MM.1S (cell line): ENCODE data around the gene CXorf58.

Experiments used
- DNase-seq: peaks from one replicate; pipeline ENCODE4 v3.0.0-alpha.2; 2015
- H2AFZ ChIP-seq: fragments of 300-600 bp; sonication (generic); 2 replicates; pipeline ENCODE4 v1.6.0; 2016; ENCODE audit warnings: antibody characterized with exemption, low read length
- H3F3A ChIP-seq: fragments of 300-600 bp; sonication (generic); 2 replicates; pipeline ENCODE4 v1.6.1; 2016; ENCODE audit warnings: mild to moderate bottlenecking, antibody characterized with exemption, low read length, moderate library complexity, mixed read lengths; ENCODE audit not compliant: insufficient read depth
- H3K27ac ChIP-seq: fragments of 300-600 bp; sonication (generic); 2 replicates; pipeline ENCODE4 v1.5.1; 2016; ENCODE audit warnings: mild to moderate bottlenecking, low read length
- H3K27me3 ChIP-seq: fragments of 300-600 bp; sonication (generic); replicated peaks from 2 replicates; pipeline ENCODE4 v1.6.0; 2016; ENCODE audit warnings: low read length; ENCODE audit not compliant: insufficient read depth
- H3K36me3 ChIP-seq: fragments of 300-600 bp; sonication (generic); replicated peaks from 2 replicates; pipeline ENCODE4 v1.6.1; 2016; ENCODE audit warnings: mild to moderate bottlenecking, low read length, mixed read lengths; ENCODE audit not compliant: insufficient read depth
- H3K4me1 ChIP-seq: fragments of 300-600 bp; sonication (generic); 2 replicates; pipeline ENCODE4 v1.6.1; 2016; ENCODE audit warnings: low read length, mixed read lengths
- H3K4me2 ChIP-seq: fragments of 300-600 bp; sonication (generic); 2 replicates; pipeline ENCODE4 v1.6.0; 2016; ENCODE audit warnings: low read depth, low read length
- H3K4me3 ChIP-seq: fragments of 300-600 bp; sonication (generic); 2 replicates; pipeline ENCODE4 v1.5.1; 2016; ENCODE audit warnings: low read length, mixed read lengths
- H3K79me2 ChIP-seq: fragments of 300-600 bp; sonication (generic); 2 replicates; pipeline ENCODE4 v1.6.1; 2016; ENCODE audit warnings: mixed run types, low read length, mixed read lengths
- H3K9ac ChIP-seq: fragments of 300-600 bp; sonication (generic); 2 replicates; pipeline ENCODE4 v1.6.1; 2016; ENCODE audit warnings: low read length, mixed read lengths
- H3K9me2 ChIP-seq: fragments of 300-600 bp; sonication (generic); replicated peaks from 2 replicates; pipeline ENCODE4 v1.6.1; 2016; ENCODE audit warnings: mild to moderate bottlenecking, low read length, mixed read lengths; ENCODE audit not compliant: insufficient read depth
- H3K9me3 ChIP-seq: fragments of 300-600 bp; sonication (generic); replicated peaks from 2 replicates; pipeline ENCODE4 v1.6.1; 2016; ENCODE audit warnings: mild to moderate bottlenecking, low read length, mixed read lengths; ENCODE audit not compliant: insufficient read depth
- H4K20me1 ChIP-seq: fragments of 300-600 bp; sonication (generic); 2 replicates; pipeline ENCODE4 v1.6.1; 2016; ENCODE audit warnings: mild to moderate bottlenecking, low read length, moderate library complexity, mixed read lengths; ENCODE audit not compliant: insufficient read depth
- EZH2 ChIP-seq: fragments of 300-600 bp; sonication (generic); optimal IDR thresholded peaks from 2 replicates; pipeline ENCODE3; 2017; ENCODE audit warnings: low read depth, mild to moderate bottlenecking, antibody characterized with exemption, low read length, mixed read lengths
- EZH2phosphoT487 ChIP-seq: fragments of 300-600 bp; sonication (generic); IDR thresholded peaks from 2 replicates; pipeline ENCODE4 v1.6.1; 2018; ENCODE audit warnings: antibody characterized with exemption, low read length
- TF ChIP-seq, protein P1 (sequence below): fragments of 300-600 bp; sonication (generic); IDR thresholded peaks from 2 replicates; pipeline ENCODE4 v1.5.1; 2016; ENCODE audit warnings: antibody characterized with exemption, low read length, mixed read lengths

Gene CXorf58

DNA sequence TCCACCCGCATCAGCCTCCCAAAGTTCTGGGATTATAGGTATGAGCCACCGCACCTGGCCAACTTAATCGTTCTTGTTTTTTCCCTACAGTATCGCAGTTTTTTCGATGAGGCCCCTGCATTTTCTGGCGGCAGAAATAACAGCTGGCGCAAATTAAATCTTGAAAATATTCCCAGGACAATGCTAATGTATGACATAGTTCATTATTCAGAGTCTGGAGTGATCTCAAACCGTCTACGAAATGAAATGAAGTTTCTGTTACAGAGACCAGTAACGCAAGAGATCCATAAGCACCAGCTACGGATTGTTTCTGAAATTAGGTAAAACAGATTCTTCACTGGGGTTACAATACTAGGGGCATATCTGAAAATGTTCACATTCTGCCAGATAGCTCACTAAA is 27.3 kb downstream of the CXorf58 start:
- no peaks in the 10 kb centered on the region for H3K79me2 ChIP-seq

GRCh38 chrX:23936180-23936579 is 28.4 kb downstream of the CXorf58 start:
- no peak for DNase-seq
- TF ChIP-seq, protein P1, sequence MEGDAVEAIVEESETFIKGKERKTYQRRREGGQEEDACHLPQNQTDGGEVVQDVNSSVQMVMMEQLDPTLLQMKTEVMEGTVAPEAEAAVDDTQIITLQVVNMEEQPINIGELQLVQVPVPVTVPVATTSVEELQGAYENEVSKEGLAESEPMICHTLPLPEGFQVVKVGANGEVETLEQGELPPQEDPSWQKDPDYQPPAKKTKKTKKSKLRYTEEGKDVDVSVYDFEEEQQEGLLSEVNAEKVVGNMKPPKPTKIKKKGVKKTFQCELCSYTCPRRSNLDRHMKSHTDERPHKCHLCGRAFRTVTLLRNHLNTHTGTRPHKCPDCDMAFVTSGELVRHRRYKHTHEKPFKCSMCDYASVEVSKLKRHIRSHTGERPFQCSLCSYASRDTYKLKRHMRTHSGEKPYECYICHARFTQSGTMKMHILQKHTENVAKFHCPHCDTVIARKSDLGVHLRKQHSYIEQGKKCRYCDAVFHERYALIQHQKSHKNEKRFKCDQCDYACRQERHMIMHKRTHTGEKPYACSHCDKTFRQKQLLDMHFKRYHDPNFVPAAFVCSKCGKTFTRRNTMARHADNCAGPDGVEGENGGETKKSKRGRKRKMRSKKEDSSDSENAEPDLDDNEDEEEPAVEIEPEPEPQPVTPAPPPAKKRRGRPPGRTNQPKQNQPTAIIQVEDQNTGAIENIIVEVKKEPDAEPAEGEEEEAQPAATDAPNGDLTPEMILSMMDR = no peak
- TF ChIP-seq EZH2phosphoT487 = no peak
- no peak for TF ChIP-seq EZH2
- H3K9ac ChIP-seq = no peak overlapping the region

More for the DNA sequence above, 27.3 kb downstream of the CXorf58 start:
- H3F3A ChIP-seq = no peaks in the 10 kb centered on the region
- H3K9me2 ChIP-seq = no peaks in the 10 kb centered on the region
- no peak overlapping the region for H3K4me3 ChIP-seq
- no peak overlapping the region for H3K27ac ChIP-seq
- no peaks in the 10 kb centered on the region for H4K20me1 ChIP-seq
- 0 out of 2 replicates have a peak, but pooled peaks cover 6% of the 10 kb centered on the region for H3K4me1 ChIP-seq
- no peaks in the 10 kb centered on the region for H3K27me3 ChIP-seq
- no peak for DNase-seq
- H2AFZ ChIP-seq = no peak overlapping the region
- TF ChIP-seq EZH2phosphoT487 (no peak), EZH2 (no peak)
- TF ChIP-seq, protein P1 = no peak
- no peak overlapping the region for H3K4me2 ChIP-seq
- H3K36me3 ChIP-seq = no peaks in the 10 kb centered on the region
- H3K9ac ChIP-seq = no peak overlapping the region
- no peaks in the 10 kb centered on the region for H3K9me3 ChIP-seq

DNA sequence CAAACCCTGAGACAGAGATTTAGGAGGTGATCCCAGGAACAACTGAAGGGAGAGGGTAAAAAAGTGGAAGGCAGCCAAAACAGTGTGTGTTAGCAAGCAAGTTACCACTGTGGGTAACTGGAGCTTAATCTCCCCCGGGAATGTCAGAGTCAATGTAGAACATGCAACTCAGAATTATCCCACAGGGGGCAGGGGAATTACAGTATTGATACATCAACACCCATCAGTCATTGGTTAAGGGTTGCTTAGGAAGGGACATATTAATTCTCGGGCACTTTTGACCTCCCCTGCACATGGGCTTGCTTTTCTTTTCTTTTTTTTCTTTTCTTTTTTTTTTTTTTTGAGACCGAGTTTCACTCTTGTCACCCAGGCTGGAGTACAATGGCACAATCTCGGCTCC is 29.3 kb downstream of the CXorf58 start:
- Histone ChIP-seq H3K4me1 (no peaks in the 10 kb centered on the region), H3K79me2 (no peaks in the 10 kb centered on the region), H4K20me1 (no peaks in the 10 kb centered on the region), H3K36me3 (no peaks in the 10 kb centered on the region), H3K4me2 (no peak overlapping the region), H3K4me3 (no peak overlapping the region), H3K9me3 (no peaks in the 10 kb centered on the region), H3F3A (no peaks in the 10 kb centered on the region), H3K9ac (no peak overlapping the region), H3K9me2 (no peaks in the 10 kb centered on the region), H3K27ac (no peak overlapping the region), H3K27me3 (no peaks in the 10 kb centered on the region), H2AFZ (no peak overlapping the region)
- TF ChIP-seq EZH2phosphoT487 = no peak
- TF ChIP-seq, protein P1 = no peak
- TF ChIP-seq EZH2 = no peak
- DNase-seq = no peak

More at GRCh38 chrX:23936180-23936579, 28.4 kb downstream of the CXorf58 start:
- Histone ChIP-seq H3K4me3 (no peak overlapping the region), H3K36me3 (no peaks in the 10 kb centered on the region), H3F3A (no peaks in the 10 kb centered on the region), H3K79me2 (no peaks in the 10 kb centered on the region), H3K27ac (no peak overlapping the region), H3K9me3 (no peaks in the 10 kb centered on the region), H3K9me2 (no peaks in the 10 kb centered on the region), H3K4me2 (no peak overlapping the region), H3K27me3 (no peaks in the 10 kb centered on the region), H4K20me1 (no peaks in the 10 kb centered on the region), H3K4me1 (0 out of 2 replicates have a peak, but pooled peaks cover 3% of the 10 kb centered on the region), H2AFZ (no peak overlapping the region)
